Measurements from ENCODE around the gene ESR1. TPM values are rescaled to one million over a fixed set of nuclear protein-coding genes. Genes with fewer than 3 reads are reported as not detected.

The ESR1 gene
- total RNA-seq, 1 donor from 2014 or later, result not detected

DNA sequence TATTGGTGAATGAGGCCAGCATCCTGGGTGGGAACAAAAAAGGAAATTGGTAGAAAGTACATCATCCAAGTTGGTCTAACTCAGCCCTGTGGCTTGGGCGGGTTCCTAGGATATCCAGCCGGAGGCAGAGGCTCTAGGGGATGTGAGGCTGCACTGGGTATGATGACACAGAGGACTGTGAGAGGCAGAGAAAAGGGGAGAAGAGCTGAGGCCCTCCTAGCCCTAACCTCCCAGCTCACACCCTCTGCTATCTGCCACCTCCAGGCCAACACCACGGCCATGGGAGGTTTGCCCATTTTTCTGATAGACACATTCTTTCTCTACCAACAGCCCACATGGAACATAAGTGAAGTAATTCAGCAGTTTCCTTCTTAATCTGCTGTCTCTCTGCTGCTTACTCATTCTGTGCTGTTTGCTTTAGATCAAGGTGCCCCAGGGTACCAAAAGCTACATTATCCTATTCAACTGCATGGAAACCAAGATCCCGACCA is 284.4 kb downstream of the ESR1 start:
- no peaks in the 10 kb centered on the region for H3K36me3 Mint-ChIP-seq
- Histone ChIP-seq H3K27me3 (no peaks in the 10 kb centered on the region), H3K79me2 (ENCODE audit: low read depth) (no peaks in the 10 kb centered on the region), H3K27ac (no peak overlapping the region), H4K20me1 (ENCODE audit: low read depth) (no peaks in the 10 kb centered on the region), H3F3A (ENCODE audit: low read depth) (no peaks in the 10 kb centered on the region), H3K4me1 (no peaks in the 10 kb centered on the region), H3K9me3 (ENCODE audit: low read depth) (no peaks in the 10 kb centered on the region), H3K36me3 (no peaks in the 10 kb centered on the region), H3K9ac (no peak overlapping the region), H3K4me3 (no peak overlapping the region), H3K4me2 (no peak overlapping the region), H2AFZ (replicated peaks) (no peak overlapping the region)
- peaks cover 2% of the 10 kb centered on the region for H3K9me3 Mint-ChIP-seq
- no peak overlapping the region for H3K27ac Mint-ChIP-seq
- TF ChIP-seq EZH2phosphoT487 (IDR thresholded peaks at IDR 0.05) (no peak), EZH2 (IDR thresholded peaks at IDR 0.05) (no peak)
- TF ChIP-seq, protein P1, sequence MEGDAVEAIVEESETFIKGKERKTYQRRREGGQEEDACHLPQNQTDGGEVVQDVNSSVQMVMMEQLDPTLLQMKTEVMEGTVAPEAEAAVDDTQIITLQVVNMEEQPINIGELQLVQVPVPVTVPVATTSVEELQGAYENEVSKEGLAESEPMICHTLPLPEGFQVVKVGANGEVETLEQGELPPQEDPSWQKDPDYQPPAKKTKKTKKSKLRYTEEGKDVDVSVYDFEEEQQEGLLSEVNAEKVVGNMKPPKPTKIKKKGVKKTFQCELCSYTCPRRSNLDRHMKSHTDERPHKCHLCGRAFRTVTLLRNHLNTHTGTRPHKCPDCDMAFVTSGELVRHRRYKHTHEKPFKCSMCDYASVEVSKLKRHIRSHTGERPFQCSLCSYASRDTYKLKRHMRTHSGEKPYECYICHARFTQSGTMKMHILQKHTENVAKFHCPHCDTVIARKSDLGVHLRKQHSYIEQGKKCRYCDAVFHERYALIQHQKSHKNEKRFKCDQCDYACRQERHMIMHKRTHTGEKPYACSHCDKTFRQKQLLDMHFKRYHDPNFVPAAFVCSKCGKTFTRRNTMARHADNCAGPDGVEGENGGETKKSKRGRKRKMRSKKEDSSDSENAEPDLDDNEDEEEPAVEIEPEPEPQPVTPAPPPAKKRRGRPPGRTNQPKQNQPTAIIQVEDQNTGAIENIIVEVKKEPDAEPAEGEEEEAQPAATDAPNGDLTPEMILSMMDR (IDR thresholded peaks at IDR 0.05), result no peak
- DNase-seq (ENCODE audit: low spot score), result no peak
- H3K27me3 Mint-ChIP-seq (ENCODE audit: insufficient read depth, low read depth), result no peaks in the 10 kb centered on the region
- H3K4me3 Mint-ChIP-seq, result no peak overlapping the region
- H3K4me1 Mint-ChIP-seq, result no peaks in the 10 kb centered on the region

DNA sequence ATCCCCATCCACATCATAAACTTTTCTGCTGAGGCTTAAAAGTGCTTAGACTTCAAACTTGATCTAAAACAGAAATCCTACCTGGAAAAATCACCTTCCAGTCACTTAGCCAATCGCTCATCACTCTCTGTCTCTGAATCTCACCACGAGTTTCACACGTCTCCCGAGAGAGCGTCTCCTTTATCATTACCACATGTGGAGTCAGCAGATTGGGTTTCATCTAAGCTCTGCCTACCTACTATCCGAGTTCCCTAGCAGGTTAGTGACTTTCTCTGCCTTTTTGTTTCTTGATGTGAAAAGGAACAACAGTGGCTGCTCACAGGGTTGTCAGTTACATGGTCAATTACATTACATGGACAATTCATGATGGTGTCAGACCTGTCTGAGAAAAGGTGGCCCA is 286.2 kb downstream of the ESR1 start:
- no peak overlapping the region for H3K4me3 ChIP-seq
- no peak overlapping the region for H2AFZ ChIP-seq (replicated peaks)
- Mint-ChIP-seq H3K9me3 (no peaks in the 10 kb centered on the region), H3K4me1 (no peaks in the 10 kb centered on the region), H3K27me3 (ENCODE audit: insufficient read depth, low read depth) (no peaks in the 10 kb centered on the region), H3K27ac (no peak overlapping the region), H3K36me3 (no peaks in the 10 kb centered on the region), H3K4me3 (no peak overlapping the region)
- H3K4me1 ChIP-seq, result no peaks in the 10 kb centered on the region
- H3K27me3 ChIP-seq, result no peaks in the 10 kb centered on the region
- no peak overlapping the region for H3K9ac ChIP-seq
- no peak overlapping the region for H3K4me2 ChIP-seq
- no peaks in the 10 kb centered on the region for H4K20me1 ChIP-seq (ENCODE audit: low read depth)
- no peaks in the 10 kb centered on the region for H3F3A ChIP-seq (ENCODE audit: low read depth)
- H3K79me2 ChIP-seq (ENCODE audit: low read depth), result no peaks in the 10 kb centered on the region
- TF ChIP-seq, protein P1 (IDR thresholded peaks at IDR 0.05), result no peak
- TF ChIP-seq EZH2phosphoT487 (IDR thresholded peaks at IDR 0.05) (no peak), EZH2 (IDR thresholded peaks at IDR 0.05) (no peak)
- H3K36me3 ChIP-seq, result no peaks in the 10 kb centered on the region
- no peak for DNase-seq (ENCODE audit: low spot score)
- no peaks in the 10 kb centered on the region for H3K9me3 ChIP-seq (ENCODE audit: low read depth)
- H3K27ac ChIP-seq, result no peak overlapping the region

DNA sequence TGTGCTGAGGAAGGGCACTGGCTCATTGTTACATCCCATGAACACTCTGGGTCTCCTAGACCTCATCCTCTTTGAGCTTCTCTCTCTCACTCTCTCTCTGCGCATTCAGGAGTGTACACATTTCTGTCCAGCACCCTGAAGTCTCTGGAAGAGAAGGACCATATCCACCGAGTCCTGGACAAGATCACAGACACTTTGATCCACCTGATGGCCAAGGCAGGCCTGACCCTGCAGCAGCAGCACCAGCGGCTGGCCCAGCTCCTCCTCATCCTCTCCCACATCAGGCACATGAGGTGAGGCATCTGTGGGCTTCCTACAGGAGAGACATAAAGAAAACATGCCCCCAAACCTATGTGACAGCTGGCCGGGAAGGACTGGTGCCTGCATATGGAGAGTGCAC is 286.8 kb downstream of the ESR1 start:
- Histone ChIP-seq H4K20me1 (ENCODE audit: low read depth) (no peaks in the 10 kb centered on the region), H3K4me2 (no peak overlapping the region), H3K79me2 (ENCODE audit: low read depth) (no peaks in the 10 kb centered on the region), H3K27me3 (no peaks in the 10 kb centered on the region), H2AFZ (replicated peaks) (no peak overlapping the region), H3K4me1 (no peaks in the 10 kb centered on the region), H3K4me3 (no peak overlapping the region), H3K9me3 (ENCODE audit: low read depth) (no peaks in the 10 kb centered on the region), H3K36me3 (no peaks in the 10 kb centered on the region), H3F3A (ENCODE audit: low read depth) (no peaks in the 10 kb centered on the region), H3K27ac (no peak overlapping the region), H3K9ac (no peak overlapping the region)
- Mint-ChIP-seq H3K27me3 (ENCODE audit: insufficient read depth, low read depth) (no peaks in the 10 kb centered on the region), H3K4me3 (no peak overlapping the region), H3K4me1 (no peaks in the 10 kb centered on the region), H3K9me3 (no peaks in the 10 kb centered on the region), H3K27ac (no peak overlapping the region), H3K36me3 (no peaks in the 10 kb centered on the region)
- no peak for DNase-seq (ENCODE audit: low spot score)
- TF ChIP-seq EZH2phosphoT487 (IDR thresholded peaks at IDR 0.05) (no peak), EZH2 (IDR thresholded peaks at IDR 0.05) (no peak)
- TF ChIP-seq, protein P1 (IDR thresholded peaks at IDR 0.05), result no peak
